Muscle of leg (tissue), 11 donors: Measurements from ENCODE around the gene MYEOV. TPM values are rescaled to one million over a fixed set of nuclear protein-coding genes. Genes with fewer than 3 reads are reported as not detected.

Experiments
- DNase-seq: peaks from one replicate; pipeline ENCODE4 v3.0.0; 2013
- H3K27ac ChIP-seq: one replicate; pipeline ENCODE4 v1.5.1; 2013; ENCODE audit warnings: mild to moderate bottlenecking, low read length, control low read depth
- H3K27me3 ChIP-seq: one replicate; pipeline ENCODE4 v1.6.1; 2013; ENCODE audit warnings: low read length; ENCODE audit not compliant: control insufficient read depth, insufficient read depth
- H3K36me3 ChIP-seq: one replicate; pipeline ENCODE4 v1.6.1; 2013; ENCODE audit warnings: low read length; ENCODE audit not compliant: control insufficient read depth, insufficient read depth
- H3K4me1 ChIP-seq: one replicate; pipeline ENCODE4 v1.6.1; 2013; ENCODE audit warnings: low read length; ENCODE audit not compliant: control insufficient read depth, insufficient read depth
- H3K4me3 ChIP-seq: one replicate; pipeline ENCODE4 v1.5.1; 2013; ENCODE audit warnings: low read length, control low read depth
- H3K9me3 ChIP-seq: replicated peaks from 2 replicates; pipeline ENCODE4 v1.6.1; 2013; ENCODE audit warnings: low read depth, low read length; ENCODE audit not compliant: control insufficient read depth
- WGBS: methylation state at CpG from one replicate; pipeline ENCODE4 v1.1.5; 2013; ENCODE audit warnings: missing lambda C conversion rate; ENCODE audit not compliant: insufficient coverage; 5-methylcytosine and 5-hydroxymethylcytosine counted together
- polyA plus RNA-seq, 8 donors: library from polyadenylated mRNA; unstranded; fragments of 120-200 nt; gene quantifications; one replicate each; pipeline versions ENCODE4 v1.2.1 to v1.2.3, GENCODE V29; 2013; ENCODE audit warnings: inconsistent platforms in 1 of 8, low replicate concordance in 1 of 8; ENCODE audit not compliant: insufficient read length in 8 of 8, insufficient read depth in 1 of 8
- total RNA-seq: library from RNA; stranded (reverse); fragments of 120-200 nt; gene quantifications from one replicate; pipeline ENCODE4 v1.2.4, GENCODE V29; 2013

Gene MYEOV
- total and polyA plus RNA-seq, 9 donors, result 0.48 to 1.9 (median 1.1) TPM; not detected in 1

DNA sequence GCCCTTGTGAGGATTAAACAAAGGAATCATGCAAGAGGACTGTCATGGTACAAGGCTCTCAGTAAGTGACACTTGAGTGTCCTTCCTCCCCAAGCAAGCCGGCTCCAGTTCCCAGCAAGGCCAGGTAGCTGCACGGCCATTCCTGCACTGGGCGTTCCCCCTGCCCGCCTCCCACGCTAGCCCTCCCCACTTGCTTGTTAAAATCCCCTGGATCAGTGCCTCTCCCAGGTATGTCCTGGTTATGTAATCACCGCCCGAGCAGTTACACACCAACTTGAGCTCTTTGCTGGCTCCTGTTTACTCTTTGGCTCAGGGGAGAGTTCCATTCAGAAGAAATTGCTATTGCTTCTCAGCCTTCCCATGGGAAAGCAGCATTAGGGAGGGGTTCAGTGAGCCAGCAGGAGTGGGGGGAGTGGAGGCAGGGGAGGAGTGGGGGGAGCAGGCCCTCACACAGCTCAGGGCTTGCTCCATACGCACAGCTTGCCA lies 19.4 kb upstream of the MYEOV start:
- no peak overlapping the region for H3K27ac ChIP-seq
- no peak overlapping the region for H3K4me3 ChIP-seq
- peaks cover 2% of the 10 kb centered on the region for H3K9me3 ChIP-seq
- 17% methylated on average over 5 of the region's 8 CpGs for WGBS
- no peak for DNase-seq
- peaks cover 3% of the 10 kb centered on the region for H3K27me3 ChIP-seq
- peaks cover 7% of the 10 kb centered on the region for H3K4me1 ChIP-seq
- no peaks in the 10 kb centered on the region for H3K36me3 ChIP-seq

DNA sequence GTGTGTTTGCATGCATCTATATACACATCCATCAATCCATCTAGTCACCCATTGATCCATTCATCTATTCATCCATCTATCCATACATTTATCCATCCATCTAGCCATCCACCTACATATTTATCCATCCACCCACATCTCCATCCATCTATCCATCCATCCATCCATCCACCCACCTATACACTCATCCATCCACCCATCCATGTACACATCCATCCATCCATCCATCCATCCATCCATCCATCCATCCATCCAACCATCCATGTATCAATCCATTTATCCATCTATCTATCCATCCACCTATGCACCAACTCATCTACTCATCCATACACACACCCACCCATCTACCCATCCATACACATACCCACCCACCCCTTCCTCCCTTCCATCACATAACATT lies 18.8 kb upstream of the MYEOV start:
- no peaks in the 10 kb centered on the region for H3K36me3 ChIP-seq
- no peak overlapping the region for H3K27ac ChIP-seq
- no peak overlapping the region for H3K4me3 ChIP-seq
- peaks cover 5% of the 10 kb centered on the region for H3K4me1 ChIP-seq
- H3K9me3 ChIP-seq, result peaks cover 2% of the 10 kb centered on the region
- peaks cover 3% of the 10 kb centered on the region for H3K27me3 ChIP-seq
- DNase-seq, result no peak

DNA sequence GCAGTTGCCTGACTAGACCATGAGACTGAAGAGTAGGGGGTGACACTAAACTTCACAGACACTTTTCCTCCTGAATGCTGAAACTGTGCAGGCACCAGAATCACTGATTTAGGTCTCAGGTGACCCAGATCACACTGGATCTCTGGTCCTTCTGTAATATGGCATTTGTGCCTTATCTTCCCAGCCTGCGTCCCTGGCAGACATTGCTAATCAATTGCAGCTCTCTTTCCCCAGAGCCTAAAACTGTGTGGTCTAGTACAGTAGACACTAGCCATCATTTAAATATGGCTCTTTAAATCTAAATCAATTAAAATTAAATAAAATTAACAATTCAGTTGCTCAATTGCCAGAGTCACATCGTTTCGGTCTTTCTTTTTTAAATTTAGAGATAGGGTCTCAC lies 17.8 kb upstream of the MYEOV start:
- Histone ChIP-seq H3K4me1 (peaks cover 7% of the 10 kb centered on the region), H3K36me3 (no peaks in the 10 kb centered on the region), H3K9me3 (peaks cover 2% of the 10 kb centered on the region), H3K4me3 (no peak overlapping the region), H3K27me3 (peaks cover 3% of the 10 kb centered on the region), H3K27ac (no peak overlapping the region)
- DNase-seq, result no peak
- no CpG with 5 or more reads among the region's 3 CpGs for WGBS

DNA sequence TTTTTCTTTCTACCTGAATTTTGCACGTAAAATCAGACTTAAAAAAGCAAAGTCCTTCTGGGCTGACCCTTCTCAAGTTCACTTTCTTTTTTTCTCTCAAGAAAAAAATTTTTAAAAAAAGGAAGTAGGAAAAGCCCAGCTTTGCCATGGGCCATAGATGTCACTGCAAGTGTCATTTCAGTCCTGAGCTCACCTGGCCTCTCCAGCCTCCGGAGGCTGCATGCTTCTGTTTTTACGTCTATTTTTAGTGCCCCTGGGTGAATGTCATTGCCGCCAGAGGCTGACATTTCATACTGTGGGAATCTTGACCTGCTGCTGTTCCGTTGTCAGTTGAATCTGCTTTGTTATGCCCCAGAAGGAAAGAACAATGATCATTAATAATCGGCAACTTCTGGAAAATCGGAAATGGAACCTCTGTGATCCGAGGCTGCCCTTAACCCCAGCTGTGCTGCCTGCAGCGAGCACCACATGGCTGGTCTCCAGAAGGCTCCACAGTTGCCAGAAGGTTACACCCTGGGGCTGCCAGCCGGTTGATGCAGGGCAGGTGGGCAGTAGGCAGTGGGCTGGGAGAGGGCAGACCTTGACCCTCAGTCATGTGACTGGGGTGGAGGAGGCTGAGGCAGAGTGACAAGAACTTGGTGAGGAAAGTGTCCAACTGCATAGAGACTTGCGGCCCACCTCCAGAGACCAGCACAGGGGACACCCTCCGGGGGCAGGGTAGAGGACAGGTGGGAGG lies 16.7 kb upstream of the MYEOV start:
- Histone ChIP-seq H3K4me1 (peaks cover 9% of the 10 kb centered on the region), H3K4me3 (no peak overlapping the region), H3K36me3 (no peaks in the 10 kb centered on the region), H3K27ac (no peak overlapping the region), H3K9me3 (peaks cover 2% of the 10 kb centered on the region), H3K27me3 (peaks cover 4% of the 10 kb centered on the region)
- WGBS, result 27% methylated on average over 12 of the region's 12 CpGs
- no peak for DNase-seq

DNA sequence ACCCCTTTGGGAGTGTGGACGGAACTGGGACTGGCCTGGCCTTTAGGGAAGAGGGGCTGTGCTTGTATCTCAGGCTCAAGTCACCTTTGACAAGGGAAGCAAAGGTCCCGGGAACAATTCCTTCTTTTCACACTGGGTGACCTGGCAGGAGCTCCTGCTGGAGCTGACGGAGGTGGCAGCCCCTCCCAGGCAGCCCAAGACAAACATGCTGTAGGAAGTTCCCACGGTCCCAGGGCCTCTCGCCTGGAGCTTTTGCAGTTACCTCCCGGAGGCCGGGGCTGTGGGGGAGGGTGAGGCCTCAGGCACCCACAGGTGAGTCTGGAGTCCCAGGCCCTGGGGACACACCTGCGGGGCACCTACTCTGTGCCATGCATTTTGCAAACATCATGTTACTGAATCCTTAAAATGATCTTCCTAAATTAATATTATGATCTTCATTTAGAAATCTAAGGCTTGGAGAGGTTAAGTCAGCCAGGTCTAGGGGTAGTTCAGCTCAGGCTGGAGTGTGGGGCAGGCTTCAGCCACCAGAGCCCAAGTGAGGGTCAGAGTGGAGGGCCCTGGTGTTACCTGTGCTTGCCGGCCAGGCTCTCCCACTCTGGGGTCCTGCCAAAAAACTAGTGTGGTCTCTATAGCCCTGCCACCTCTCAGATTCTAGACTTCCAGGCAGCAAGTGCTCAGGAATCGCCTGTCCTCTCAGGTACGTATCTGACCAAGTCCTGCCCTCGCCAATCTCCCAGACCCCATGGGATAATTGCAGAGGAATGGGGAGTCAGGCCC lies 15.7 kb upstream of the MYEOV start:
- H3K27me3 ChIP-seq, result peaks cover 8% of the 10 kb centered on the region
- no peak overlapping the region for H3K27ac ChIP-seq
- 44% methylated on average over 10 of the region's 12 CpGs for WGBS
- H3K36me3 ChIP-seq, result no peaks in the 10 kb centered on the region
- no peak for DNase-seq
- no peak overlapping the region for H3K4me3 ChIP-seq
- H3K4me1 ChIP-seq, result peaks cover 9% of the 10 kb centered on the region
- H3K9me3 ChIP-seq, result peaks cover 2% of the 10 kb centered on the region

DNA sequence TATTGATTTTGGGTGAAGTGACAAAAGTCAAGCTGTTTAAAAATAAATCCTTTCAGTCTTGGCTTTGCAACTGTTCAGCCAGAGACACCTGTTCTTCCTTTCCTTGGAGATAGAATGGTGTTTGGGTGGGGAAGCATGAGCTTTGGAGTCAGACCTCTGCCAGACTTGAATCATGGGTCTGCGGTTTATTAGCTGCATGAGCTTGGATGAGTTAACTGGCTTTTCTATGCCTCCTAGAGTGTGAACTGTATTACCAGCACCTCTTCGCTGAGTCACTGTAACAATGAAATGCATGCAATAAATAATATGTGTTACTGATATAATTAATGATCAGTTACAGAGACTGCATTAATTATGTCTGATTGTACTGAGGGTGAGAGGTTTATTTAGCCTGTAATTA lies 13.5 kb upstream of the MYEOV start:
- H3K27me3 ChIP-seq, result peaks cover 5% of the 10 kb centered on the region
- peaks cover 2% of the 10 kb centered on the region for H3K9me3 ChIP-seq
- no peak overlapping the region for H3K4me3 ChIP-seq
- no peak overlapping the region for H3K27ac ChIP-seq
- WGBS, result no CpG with 5 or more reads among the region's 2 CpGs
- no peaks in the 10 kb centered on the region for H3K36me3 ChIP-seq
- H3K4me1 ChIP-seq, result peaks cover 9% of the 10 kb centered on the region
- no peak for DNase-seq

DNA sequence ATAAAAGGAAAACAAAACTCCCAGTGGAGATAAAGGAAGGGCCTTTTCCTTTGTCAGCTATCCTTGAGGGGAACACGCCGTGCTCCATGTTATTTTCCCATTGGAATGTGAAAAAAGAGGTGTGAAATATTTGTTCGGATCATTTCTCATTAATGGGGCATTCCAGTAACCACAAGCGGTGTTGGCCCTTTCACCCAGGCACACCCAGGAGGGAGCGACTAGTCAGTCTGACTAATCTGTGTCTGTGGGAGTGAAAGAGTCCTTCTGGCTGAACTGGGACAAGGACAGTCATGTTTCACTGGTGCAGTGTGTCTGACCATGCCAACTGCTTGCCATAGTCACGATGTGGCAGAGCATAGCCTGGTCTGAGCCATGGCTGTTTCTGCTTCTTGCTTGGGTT lies 13.0 kb upstream of the MYEOV start:
- Histone ChIP-seq H3K27me3 (peaks cover 5% of the 10 kb centered on the region), H3K27ac (no peak overlapping the region), H3K36me3 (no peaks in the 10 kb centered on the region), H3K4me1 (peaks cover 9% of the 10 kb centered on the region), H3K9me3 (peaks cover 2% of the 10 kb centered on the region), H3K4me3 (no peak overlapping the region)
- 69% methylated on average over 4 of the region's 6 CpGs for WGBS
- no peak for DNase-seq

DNA sequence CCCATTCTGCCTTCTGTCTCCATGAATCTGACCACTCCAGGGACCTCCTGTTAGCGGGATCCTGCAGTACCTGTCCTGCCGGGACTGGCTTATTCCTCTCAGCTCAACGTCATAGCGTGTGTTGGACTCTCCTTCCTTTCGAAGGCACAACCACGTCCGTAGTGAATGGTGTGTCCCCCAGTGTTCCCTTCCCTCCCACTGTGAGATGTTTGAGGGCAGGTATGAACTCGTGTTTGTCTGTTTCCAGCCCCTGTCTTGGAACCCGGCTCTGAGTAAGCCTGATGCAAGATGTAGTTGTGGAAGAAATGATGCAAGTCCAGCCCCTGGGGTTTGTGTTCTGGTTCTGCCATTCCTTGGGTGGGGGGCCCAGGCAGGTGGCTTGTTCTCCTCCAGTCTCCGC lies 10.5 kb upstream of the MYEOV start:
- peaks cover 3% of the 10 kb centered on the region for H3K9me3 ChIP-seq
- WGBS, result 81% methylated on average over 6 of the region's 10 CpGs

DNA sequence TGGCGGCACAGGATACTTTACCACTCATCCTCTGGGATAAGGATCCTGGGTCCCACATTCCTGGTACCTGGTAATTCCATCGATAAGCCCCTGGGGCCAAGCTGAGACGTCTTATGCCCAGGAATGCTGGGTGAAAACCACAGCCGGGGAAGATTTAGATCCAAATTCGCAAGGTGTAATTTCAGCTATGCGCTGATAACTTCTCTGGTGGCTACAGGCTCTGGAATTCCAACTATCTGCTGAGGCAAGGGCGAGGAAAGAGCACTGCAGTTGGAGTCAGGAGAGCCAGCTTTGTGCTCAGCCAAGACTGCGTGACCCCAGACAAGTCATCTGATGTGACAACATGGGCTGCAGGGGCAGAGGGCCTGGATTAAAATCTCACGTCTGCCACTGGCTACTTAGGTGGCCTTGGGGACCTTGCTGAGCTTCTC lies 9.9 kb upstream of the MYEOV start:
- Histone ChIP-seq H3K27me3 (peaks cover 10% of the 10 kb centered on the region), H3K36me3 (no peaks in the 10 kb centered on the region), H3K4me3 (no peak overlapping the region), H3K4me1 (peaks cover 27% of the 10 kb centered on the region), H3K9me3 (peaks cover 3% of the 10 kb centered on the region), H3K27ac (no peak overlapping the region)
- no peak for DNase-seq
- WGBS, result 86% methylated on average over 7 of the region's 9 CpGs

More for the DNA sequence above, 10.5 kb upstream of the MYEOV start:
- DNase-seq, result no peak
- peaks cover 23% of the 10 kb centered on the region for H3K4me1 ChIP-seq
- no peak overlapping the region for H3K27ac ChIP-seq
- H3K4me3 ChIP-seq, result no peak overlapping the region
- H3K27me3 ChIP-seq, result peaks cover 10% of the 10 kb centered on the region
- H3K36me3 ChIP-seq, result no peaks in the 10 kb centered on the region

DNA sequence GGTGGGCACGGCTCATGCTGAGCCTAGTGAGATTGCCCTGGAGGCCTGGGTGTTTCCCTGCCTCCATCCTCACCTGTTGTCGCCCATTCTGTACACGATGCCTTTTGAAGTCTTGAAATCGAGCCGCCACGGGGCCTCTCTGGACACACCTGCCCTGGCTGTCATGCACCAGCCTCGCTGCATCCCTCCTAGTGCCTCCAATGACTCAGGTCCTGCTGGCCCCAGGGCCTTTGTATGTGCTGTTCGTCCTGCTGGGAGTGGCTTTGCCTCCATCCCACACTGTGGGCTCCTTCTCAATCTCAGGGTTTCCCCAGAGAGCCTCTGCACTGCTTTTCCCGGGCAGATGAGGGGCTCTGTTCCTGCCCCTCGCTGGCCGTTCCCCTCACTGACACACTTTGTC lies 8.9 kb upstream of the MYEOV start:
- WGBS, result 90% methylated on average over 11 of the region's 11 CpGs
- no peak overlapping the region for H3K27ac ChIP-seq
- peaks cover 13% of the 10 kb centered on the region for H3K27me3 ChIP-seq
- no peaks in the 10 kb centered on the region for H3K36me3 ChIP-seq
- peaks cover 3% of the 10 kb centered on the region for H3K9me3 ChIP-seq
- no peak overlapping the region for H3K4me3 ChIP-seq
- no peak for DNase-seq
- H3K4me1 ChIP-seq, result peaks cover 27% of the 10 kb centered on the region
